Stimulated activated memory B cell treated with anti-CD40 and anti-IgM and Interleukin-4, amounts not matched to agents 10 μg/mL and 1 μg/mL and 100 μg/mL, for 72 hours (primary cell): ENCODE results near the gene SMO.
"Not testable (repeated sequence)": the region's sequence is repeated elsewhere in the genome, so short reads cannot be mapped to it uniquely, and the experiment has no call there.

ENCODE experiments used
- ATAC-seq: fragments of 150-1000 bp; cut with Tn5 transposase; 2 replicates; pipeline ENCODE4 v1.10.0; 2021
- H3K27ac Mint-ChIP-seq: one replicate; pipeline ENCODE4 v1.8.0; 2022; ENCODE audit warnings: mild to moderate bottlenecking, mixed read lengths
- H3K27me3 Mint-ChIP-seq: one replicate; pipeline ENCODE4 v1.8.0; 2022; ENCODE audit warnings: mixed read lengths
- H3K36me3 Mint-ChIP-seq: one replicate; pipeline ENCODE4 v1.8.0; 2022; ENCODE audit warnings: mixed read lengths
- H3K4me1 Mint-ChIP-seq: one replicate; pipeline ENCODE4 v1.8.0; 2022; ENCODE audit warnings: mixed read lengths
- H3K4me3 Mint-ChIP-seq: one replicate; pipeline ENCODE4 v1.8.0; 2022; ENCODE audit warnings: mild to moderate bottlenecking, moderate library complexity, mixed read lengths
- H3K9me3 Mint-ChIP-seq: one replicate; pipeline ENCODE4 v1.8.0; 2022; ENCODE audit warnings: mixed read lengths

The SMO gene

DNA sequence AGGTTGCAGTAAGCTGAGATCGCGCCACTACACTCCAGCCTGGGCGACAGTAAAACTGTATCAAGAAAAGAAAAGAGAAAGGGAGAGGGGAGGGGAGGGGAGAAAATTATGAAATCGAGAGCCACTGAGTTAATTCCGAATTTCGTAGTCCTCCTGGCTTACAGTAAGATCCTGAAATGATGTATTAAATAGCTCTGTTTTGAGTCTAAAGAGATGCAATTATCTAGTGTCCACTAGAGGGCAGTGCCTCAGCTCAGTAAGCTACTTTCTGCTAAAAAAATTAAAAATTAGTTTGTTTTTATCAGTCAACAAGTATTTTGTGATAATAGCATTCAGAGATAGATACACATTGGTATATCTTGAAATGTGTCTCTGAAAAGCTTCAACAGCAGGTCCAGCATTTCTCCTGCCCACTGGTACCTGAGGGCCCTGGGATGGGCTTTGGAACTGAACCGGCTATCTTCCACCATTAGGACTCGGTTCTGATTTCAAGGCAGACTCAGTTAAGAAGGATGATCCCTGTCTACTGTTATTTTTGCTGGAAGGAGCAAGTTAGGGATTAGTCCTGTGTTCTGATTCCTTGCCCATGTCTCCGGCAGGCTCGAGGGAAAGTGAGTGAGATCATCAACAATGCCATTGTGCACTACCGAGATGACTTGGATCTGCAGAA is 24.4 kb upstream of the SMO start:
- Mint-ChIP-seq H3K4me1 (peaks cover 92% of the 10 kb centered on the region), H3K4me3 (no peak overlapping the region), H3K27ac (no peak overlapping the region), H3K36me3 (peaks cover 77% of the 10 kb centered on the region), H3K27me3 (no peaks in the 10 kb centered on the region), H3K9me3 (no peaks in the 10 kb centered on the region)
- no peak for ATAC-seq

GRCh38 chr7:129166745-129167144 is 21.7 kb upstream of the SMO start:
- peak; percentile 80 for ATAC-seq
- no peaks in the 10 kb centered on the region for H3K27me3 Mint-ChIP-seq
- no peak overlapping the region for H3K4me3 Mint-ChIP-seq
- peaks cover 88% of the 10 kb centered on the region for H3K4me1 Mint-ChIP-seq
- no peaks in the 10 kb centered on the region for H3K9me3 Mint-ChIP-seq
- H3K36me3 Mint-ChIP-seq, result peaks cover 66% of the 10 kb centered on the region
- peak overlapping the region; percentile 86 for H3K27ac Mint-ChIP-seq

- no peak overlapping the region for H3K4me3 Mint-ChIP-seq
- H3K4me1 Mint-ChIP-seq, result peaks cover 78% of the 10 kb centered on the region
- H3K36me3 Mint-ChIP-seq, result peaks cover 56% of the 10 kb centered on the region
Measured at GRCh38 chr7:129167817-129168216, 20.6 kb upstream of the SMO start.

GRCh38 chr7:129168231-129169021 is 20.0 kb upstream of the SMO start:
- peak overlapping the region; percentile 86 for H3K27ac Mint-ChIP-seq
- peaks cover 72% of the 10 kb centered on the region for H3K4me1 Mint-ChIP-seq
- ATAC-seq, result no peak
- no peaks in the 10 kb centered on the region for H3K27me3 Mint-ChIP-seq
- no peaks in the 10 kb centered on the region for H3K9me3 Mint-ChIP-seq
- H3K4me3 Mint-ChIP-seq, result peak overlapping the region; percentile 80
- H3K36me3 Mint-ChIP-seq, result peaks cover 50% of the 10 kb centered on the region

More at GRCh38 chr7:129167817-129168216, 20.6 kb upstream of the SMO start:
- peak overlapping the region; percentile 86 for H3K27ac Mint-ChIP-seq
- H3K27me3 Mint-ChIP-seq, result no peaks in the 10 kb centered on the region
- no peak for ATAC-seq
- no peaks in the 10 kb centered on the region for H3K9me3 Mint-ChIP-seq

DNA sequence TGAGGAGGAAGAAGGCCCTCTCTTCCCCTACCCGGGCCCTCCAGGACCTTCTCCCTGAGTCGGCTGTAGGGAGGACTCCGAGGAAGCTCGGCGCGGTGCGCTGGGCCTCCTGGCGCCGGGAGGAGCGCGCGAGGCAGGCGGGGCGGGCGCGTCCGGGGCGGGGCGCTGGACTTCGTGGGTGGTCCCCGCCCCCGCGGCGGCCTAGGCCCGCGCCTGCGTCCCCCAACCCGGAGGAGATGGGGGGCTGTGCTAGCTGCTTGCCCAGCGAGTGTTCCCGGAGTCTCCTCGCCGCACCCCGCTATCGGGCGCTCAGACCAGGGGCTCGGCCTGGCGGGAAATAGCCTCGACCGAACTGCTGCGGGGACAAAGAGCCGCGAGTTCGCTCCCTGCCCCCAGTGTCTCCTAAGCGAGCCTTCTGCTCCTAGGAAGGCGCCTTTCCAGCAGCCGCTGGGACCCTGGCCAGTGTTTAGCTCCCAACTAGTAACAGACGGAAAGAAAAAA is 19.2 kb upstream of the SMO start:
- Mint-ChIP-seq H3K9me3 (no peaks in the 10 kb centered on the region), H3K4me1 (peaks cover 64% of the 10 kb centered on the region), H3K4me3 (peak overlapping the region; percentile 80), H3K27me3 (no peaks in the 10 kb centered on the region), H3K36me3 (peaks cover 42% of the 10 kb centered on the region), H3K27ac (peak overlapping the region; percentile 86)
- ATAC-seq, result peak; percentile 73

- Mint-ChIP-seq H3K27ac (peak overlapping the region; percentile 86), H3K4me1 (peaks cover 61% of the 10 kb centered on the region), H3K9me3 (no peaks in the 10 kb centered on the region), H3K4me3 (peak overlapping the region; percentile 80), H3K36me3 (peaks cover 38% of the 10 kb centered on the region), H3K27me3 (no peaks in the 10 kb centered on the region)
- peak; percentile 82 for ATAC-seq
Measured at GRCh38 chr7:129169686-129170440, 18.6 kb upstream of the SMO start.

DNA sequence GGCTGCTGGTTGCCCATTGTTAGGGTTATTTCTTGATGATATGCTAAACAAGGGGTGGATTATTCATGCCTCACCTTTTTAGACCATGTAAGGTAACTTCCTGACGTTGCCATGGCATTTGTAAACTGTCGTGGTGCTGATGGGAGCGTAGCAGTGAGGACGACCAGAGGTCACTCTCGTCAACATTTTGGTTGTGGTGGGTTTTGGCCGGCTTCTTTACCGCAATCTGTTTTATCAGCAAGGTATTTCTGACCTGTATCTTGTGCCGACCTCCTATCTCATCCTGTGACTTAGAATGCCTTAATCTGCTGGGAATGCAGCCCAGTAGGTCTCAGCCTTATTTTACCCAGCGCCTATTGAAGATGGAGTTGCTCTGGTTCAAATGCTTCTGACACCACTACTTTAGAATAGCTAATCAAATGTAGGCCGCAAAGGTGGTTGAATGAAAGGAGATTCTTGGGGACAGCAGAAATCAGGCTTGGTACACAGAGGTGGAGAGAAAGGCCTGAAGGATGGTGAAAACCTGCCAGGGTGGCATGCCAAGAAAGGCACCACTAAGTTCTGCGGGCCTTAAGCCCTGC is 17.9 kb upstream of the SMO start:
- H3K9me3 Mint-ChIP-seq, result no peaks in the 10 kb centered on the region
- H3K36me3 Mint-ChIP-seq, result peaks cover 31% of the 10 kb centered on the region
- no peak overlapping the region for H3K4me3 Mint-ChIP-seq
- H3K4me1 Mint-ChIP-seq, result peaks cover 55% of the 10 kb centered on the region
- no peaks in the 10 kb centered on the region for H3K27me3 Mint-ChIP-seq
- H3K27ac Mint-ChIP-seq, result peak overlapping the region; percentile 86
- ATAC-seq, result no peak

DNA sequence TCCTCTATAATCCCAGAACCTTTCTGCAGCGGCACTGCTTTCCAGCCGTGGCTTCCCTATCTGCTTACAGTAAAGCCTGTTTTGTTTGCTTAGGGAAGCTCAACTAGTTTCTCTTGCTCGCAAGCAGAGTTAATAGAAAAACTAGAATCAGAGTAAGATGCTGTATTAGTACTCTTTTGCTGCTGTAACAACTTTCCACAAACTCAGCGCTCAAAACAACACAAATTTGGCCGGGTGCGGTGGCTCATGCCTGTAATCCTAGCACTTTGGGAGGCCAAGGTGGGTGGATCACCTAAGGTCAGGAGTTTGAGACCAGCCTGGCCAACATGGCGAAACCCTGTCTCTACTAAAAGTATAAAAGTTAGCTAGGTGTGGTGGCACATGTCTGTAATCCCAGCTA is 14.6 kb upstream of the SMO start:
- not testable (repeated sequence) for H3K4me3 Mint-ChIP-seq, H3K27me3 Mint-ChIP-seq, ATAC-seq, H3K9me3 Mint-ChIP-seq, H3K27ac Mint-ChIP-seq
- Mint-ChIP-seq H3K4me1 (peaks cover 25% of the 10 kb centered on the region), H3K36me3 (peaks cover 17% of the 10 kb centered on the region)

DNA sequence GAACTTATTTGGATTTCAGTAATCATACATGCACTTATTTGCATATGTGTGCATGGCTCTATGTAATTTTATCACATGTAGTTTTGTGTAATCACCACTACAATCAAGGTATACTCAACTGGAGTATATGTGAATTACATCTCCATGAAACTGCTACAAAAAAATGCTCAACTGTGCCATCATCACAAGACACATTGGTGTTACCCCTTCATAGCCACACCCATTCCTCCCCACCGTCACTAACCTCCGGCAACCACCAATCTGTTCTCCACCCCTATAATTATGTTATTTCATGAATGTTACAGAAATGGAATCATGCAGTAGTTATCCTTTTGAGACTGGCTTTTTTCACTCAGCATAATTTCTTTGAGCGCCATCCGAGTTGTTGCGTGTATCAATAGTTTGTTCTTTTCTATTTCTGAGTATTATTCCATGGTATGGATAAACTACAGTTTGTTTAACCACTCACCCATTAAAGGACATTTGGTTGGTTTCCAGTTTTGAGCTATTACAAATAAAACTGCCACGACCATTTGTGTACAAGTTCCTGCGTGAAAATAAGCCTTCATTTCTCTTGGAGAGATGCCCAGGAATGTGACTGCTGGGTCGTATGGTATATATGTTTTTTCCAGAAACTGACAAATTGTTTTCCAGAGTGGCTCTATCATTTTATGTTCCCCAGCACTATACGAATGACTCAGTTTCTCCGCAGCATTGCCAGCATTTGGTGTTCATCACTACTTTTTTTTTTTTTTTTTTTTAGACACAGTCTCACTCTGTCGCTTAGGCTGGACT is 11.3 kb upstream of the SMO start:
- Mint-ChIP-seq H3K36me3 (peaks cover 27% of the 10 kb centered on the region), H3K4me3 (no peak overlapping the region), H3K27me3 (no peaks in the 10 kb centered on the region), H3K27ac (no peak overlapping the region), H3K4me1 (no peaks in the 10 kb centered on the region), H3K9me3 (no peaks in the 10 kb centered on the region)
- ATAC-seq, result no peak

DNA sequence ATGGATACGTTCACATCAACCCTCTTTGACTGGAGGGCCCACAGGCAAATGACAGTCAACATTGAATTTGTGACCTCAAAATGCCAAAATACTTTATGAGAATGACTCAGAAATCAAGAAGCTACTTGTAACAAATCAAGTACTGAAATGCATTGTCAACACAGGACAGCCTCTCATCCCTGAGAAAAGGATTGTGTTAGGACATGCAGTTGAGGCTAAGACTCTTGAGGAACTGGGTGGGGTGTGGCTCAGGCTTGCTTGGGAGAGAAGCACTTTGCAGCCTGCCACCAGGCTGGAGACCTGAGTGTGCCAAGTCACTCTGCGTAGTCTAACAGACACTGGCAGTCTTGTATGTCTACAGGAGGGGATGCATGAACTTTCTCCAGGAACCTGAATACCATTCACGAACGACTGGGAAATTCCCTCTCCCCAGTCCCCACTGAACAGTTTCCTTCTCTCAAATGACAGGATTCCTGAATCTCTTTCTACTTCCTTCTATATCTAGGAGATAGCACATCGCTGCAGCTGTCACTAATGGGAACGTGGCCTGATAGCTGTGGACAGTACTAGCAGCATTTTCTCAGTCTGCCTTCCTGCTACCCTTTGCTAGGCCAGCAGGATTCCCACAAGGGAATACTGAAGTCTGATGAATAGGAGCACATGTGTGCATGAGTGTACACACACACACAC is 3.3 kb upstream of the SMO start:
- H3K4me3 Mint-ChIP-seq, result no peak overlapping the region
- no peaks in the 10 kb centered on the region for H3K9me3 Mint-ChIP-seq
- no peak overlapping the region for H3K27ac Mint-ChIP-seq
- H3K36me3 Mint-ChIP-seq, result peaks cover 9% of the 10 kb centered on the region
- no peak for ATAC-seq
- H3K27me3 Mint-ChIP-seq, result peaks cover 22% of the 10 kb centered on the region
- H3K4me1 Mint-ChIP-seq, result peaks cover 34% of the 10 kb centered on the region

DNA sequence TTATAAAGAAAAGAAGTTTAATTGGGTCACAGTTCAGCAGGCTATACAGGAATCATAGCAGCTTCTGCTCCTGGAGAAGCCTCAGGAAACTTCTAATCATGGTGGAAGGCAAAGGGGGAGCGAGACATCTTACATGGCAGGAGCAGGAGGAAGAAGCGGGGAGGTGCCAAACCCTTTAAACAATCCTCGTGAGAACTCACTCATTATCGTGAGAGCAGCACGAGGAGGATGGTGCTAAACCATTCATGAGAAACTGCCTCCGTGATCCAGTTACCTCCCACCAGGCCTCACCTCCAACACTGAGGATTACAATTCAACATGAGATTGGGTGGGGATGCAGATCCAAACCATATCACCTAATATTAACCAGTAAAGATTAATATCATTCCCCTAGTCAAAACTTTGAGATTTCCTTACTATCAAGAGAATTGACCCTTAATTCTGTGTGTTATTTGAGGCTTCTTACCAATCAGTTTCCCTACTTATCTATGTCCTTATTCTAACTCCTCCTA is 1.6 kb upstream of the SMO start:
- no peak for ATAC-seq
- Mint-ChIP-seq H3K4me1 (peaks cover 34% of the 10 kb centered on the region), H3K9me3 (no peaks in the 10 kb centered on the region), H3K36me3 (no peaks in the 10 kb centered on the region), H3K27ac (no peak overlapping the region), H3K27me3 (peaks cover 32% of the 10 kb centered on the region), H3K4me3 (no peak overlapping the region)

DNA sequence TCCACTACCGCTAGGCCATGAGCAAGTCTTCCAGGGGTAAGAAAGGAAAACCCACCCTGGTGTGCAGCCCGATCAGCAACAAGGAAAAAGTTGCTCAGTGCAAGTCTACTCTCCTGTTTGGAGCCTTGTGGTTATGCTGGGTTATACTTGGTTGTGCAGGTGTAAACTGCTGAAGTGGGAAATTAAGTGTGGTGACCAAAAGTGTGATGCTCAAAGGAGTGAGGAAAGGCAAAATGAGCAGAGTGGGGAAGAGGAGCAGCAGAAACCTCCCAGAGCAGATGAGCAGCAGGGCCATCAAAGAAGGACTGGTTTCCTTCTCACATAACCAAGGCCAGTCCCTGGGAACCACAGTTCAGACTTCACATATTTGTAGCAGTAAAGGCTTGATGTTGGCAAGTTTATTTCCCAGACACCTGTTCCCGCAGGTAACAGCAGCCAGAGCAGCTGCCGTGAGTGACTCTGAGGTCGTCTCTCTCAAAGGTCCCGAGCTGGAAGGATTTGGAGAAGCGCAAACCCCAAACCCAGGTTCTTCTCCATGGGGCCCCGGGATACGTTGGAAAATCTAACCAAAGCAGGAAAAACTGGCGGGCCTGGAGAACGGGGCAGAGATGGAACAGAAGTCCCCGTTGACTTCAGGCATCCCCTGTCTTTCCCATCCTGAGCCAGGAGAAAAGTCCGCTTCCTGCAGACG is 607 bp upstream of the SMO start:
- no peaks in the 10 kb centered on the region for H3K9me3 Mint-ChIP-seq
- no peaks in the 10 kb centered on the region for H3K36me3 Mint-ChIP-seq
- no peak for ATAC-seq
- peaks cover 34% of the 10 kb centered on the region for H3K4me1 Mint-ChIP-seq
- peaks cover 42% of the 10 kb centered on the region for H3K27me3 Mint-ChIP-seq
- peak overlapping the region; percentile 92 for H3K4me3 Mint-ChIP-seq
- peak overlapping the region; percentile 84 for H3K27ac Mint-ChIP-seq

DNA sequence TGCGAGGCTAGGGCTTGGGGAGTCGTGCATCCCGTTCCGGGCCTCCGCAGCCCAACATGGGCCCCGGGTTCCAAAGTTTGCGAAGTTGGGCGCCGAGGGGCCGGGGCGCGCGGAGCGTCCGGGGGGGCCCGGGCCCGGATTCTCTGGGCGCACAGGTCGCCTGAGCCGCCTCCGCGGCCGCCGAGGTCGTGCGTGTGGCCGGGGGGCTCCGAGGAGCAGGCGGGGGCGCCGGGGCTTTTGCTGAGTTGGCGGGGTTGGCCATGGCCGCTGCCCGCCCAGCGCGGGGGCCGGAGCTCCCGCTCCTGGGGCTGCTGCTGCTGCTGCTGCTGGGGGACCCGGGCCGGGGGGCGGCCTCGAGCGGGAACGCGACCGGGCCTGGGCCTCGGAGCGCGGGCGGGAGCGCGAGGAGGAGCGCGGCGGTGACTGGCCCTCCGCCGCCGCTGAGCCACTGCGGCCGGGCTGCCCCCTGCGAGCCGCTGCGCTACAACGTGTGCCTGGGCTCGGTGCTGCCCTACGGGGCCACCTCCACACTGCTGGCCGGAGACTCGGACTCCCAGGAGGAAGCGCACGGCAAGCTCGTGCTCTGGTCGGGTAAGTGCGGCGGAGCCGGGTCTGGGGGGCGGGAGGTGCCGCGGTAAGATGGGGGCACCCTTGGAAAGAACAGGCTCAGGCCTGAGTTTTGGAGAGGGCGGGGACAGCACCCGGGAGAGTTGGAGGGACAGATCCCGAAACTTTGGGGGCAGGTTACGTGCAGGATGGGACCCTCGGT is 643 bp downstream of the SMO start:
- Mint-ChIP-seq H3K4me1 (peaks cover 34% of the 10 kb centered on the region), H3K27ac (peak overlapping the region; percentile 84), H3K36me3 (no peaks in the 10 kb centered on the region), H3K27me3 (peaks cover 48% of the 10 kb centered on the region), H3K4me3 (peak overlapping the region; percentile 92), H3K9me3 (no peaks in the 10 kb centered on the region)
- ATAC-seq, result peak; percentile 48
